HEK293 (cell line): ENCODE measurements around the gene TMEM123.
A peak's percentile ranks its signal among the peaks of the same experiment; 100 is the strongest.
"Not testable (repeated sequence)": the region's sequence is repeated elsewhere in the genome, so short reads cannot be mapped to it uniquely, and the experiment has no call there.

ENCODE experiments used
- CTCF ChIA-PET: fragments of 350-600 bp; formaldehyde crosslinking; extraction: SDS; loops from one replicate; lab custom pipeline; 2021; ENCODE audit warnings: antibody characterized with exemption; lab: Yijun Ruan, JAX
- POLR2A ChIA-PET: fragments of 300-600 bp; formaldehyde crosslinking; extraction: SDS; loops from one replicate; lab custom pipeline; 2020; ENCODE audit warnings: antibody characterized with exemption, inconsistent platforms; lab: Yijun Ruan, JAX
- H3K27ac ChIP-seq: fragments of 200-500 bp; sonication (Bioruptor generic); 2 replicates; pipeline ENCODE4 v1.5.1; 2014; ENCODE audit warnings: low read depth, low read length, control low read depth, inconsistent platforms; ENCODE audit errors: extremely low read depth
- H3K36me3 ChIP-seq, 2 experiments: fragments of 200-500 bp in 1 of 2; sonication (Bioruptor generic) in 1 of 2; 1 replicate in 1 of 2; 2 replicates in 1 of 2; pipeline ENCODE4 v1.5.1; 2014 to 2017; ENCODE audit warnings: inconsistent platforms in 2 of 2, low read length in 2 of 2; ENCODE audit not compliant: control insufficient read depth in 2 of 2, insufficient read depth in 1 of 2
- H3K4me1 ChIP-seq: fragments of 200-500 bp; sonication (Bioruptor generic); 2 replicates; pipeline ENCODE4 v1.5.1; 2014; ENCODE audit warnings: mild to moderate bottlenecking, low read length, inconsistent platforms; ENCODE audit not compliant: control insufficient read depth, insufficient read depth
- H3K4me3 ChIP-seq: 2 replicates; pipeline ENCODE4 v1.5.1; 2011; ENCODE audit warnings: low read depth, mild to moderate bottlenecking, control low read depth, low read length, moderate library complexity
- H3K9me3 ChIP-seq: fragments of 200-500 bp; sonication (Bioruptor generic); 2 replicates; pipeline ENCODE4 v1.5.1; 2014; ENCODE audit warnings: low read depth, low read length, inconsistent platforms; ENCODE audit not compliant: control insufficient read depth, insufficient read depth
- FEZF1 ChIP-seq: fragments of 450-650 bp; formaldehyde crosslinking; IDR thresholded peaks from 2 replicates; pipeline ENCODE4 v1.5.1; 2016; ENCODE audit warnings: missing biosample characterization, missing genetic modification characterization
- OSR2 ChIP-seq: fragments of 450-650 bp; formaldehyde crosslinking; IDR thresholded peaks from 2 replicates; pipeline ENCODE4 v1.5.1; 2016; ENCODE audit warnings: missing biosample characterization, missing genetic modification characterization
- PRDM1 ChIP-seq: fragments of 450-650 bp; formaldehyde crosslinking; IDR thresholded peaks from 2 replicates; pipeline ENCODE4; 2016; ENCODE audit warnings: missing biosample characterization, missing genetic modification characterization
- PRDM6 ChIP-seq: fragments of 450-650 bp; formaldehyde crosslinking; IDR thresholded peaks from 2 replicates; pipeline ENCODE4 v1.5.1; 2017; ENCODE audit warnings: missing biosample characterization, missing genetic modification characterization
- REPIN1 ChIP-seq: fragments of 450-650 bp; formaldehyde crosslinking; IDR thresholded peaks from 2 replicates; pipeline ENCODE4 v1.5.1; 2017; ENCODE audit warnings: missing biosample characterization, missing genetic modification characterization, low read depth
- SETDB1 ChIP-seq: IDR thresholded peaks from one replicate; pipeline ENCODE4 v1.6.1; 2017; ENCODE audit warnings: mild to moderate bottlenecking, low read length, moderate library complexity, mixed read lengths; ENCODE audit not compliant: insufficient read length
- TRIM28 ChIP-seq: IDR thresholded peaks from 2 replicates; pipeline ENCODE4 v1.6.1; 2011; ENCODE audit warnings: low read length, control low read depth, borderline replicate concordance
- ZBTB26 ChIP-seq: fragments of 450-650 bp; formaldehyde crosslinking; optimal IDR thresholded peaks from 2 replicates; pipeline ENCODE3; 2016; ENCODE audit warnings: missing biosample characterization, mild to moderate bottlenecking, missing genetic modification characterization
- ZFP69B ChIP-seq: fragments of 450-650 bp; formaldehyde crosslinking; IDR thresholded peaks from 2 replicates; pipeline ENCODE4 v1.5.1; 2016; ENCODE audit warnings: missing biosample characterization, missing genetic modification characterization
- ZNF114 ChIP-seq: fragments of 450-650 bp; formaldehyde crosslinking; IDR thresholded peaks from 2 replicates; pipeline ENCODE4 v1.5.0; 2017; ENCODE audit warnings: missing biosample characterization, missing genetic modification characterization
- ZNF146 ChIP-seq: fragments of 450-650 bp; formaldehyde crosslinking; IDR thresholded peaks from 2 replicates; pipeline ENCODE4 v1.5.1; 2016; ENCODE audit warnings: missing biosample characterization, missing genetic modification characterization
- ZNF175 ChIP-seq: fragments of 450-650 bp; formaldehyde crosslinking; IDR thresholded peaks from 2 replicates; pipeline ENCODE4 v1.5.1; 2016; ENCODE audit warnings: missing biosample characterization, missing genetic modification characterization
- ZNF184 ChIP-seq: fragments of 450-650 bp; IDR thresholded peaks from 2 replicates; pipeline ENCODE4 v1.5.1; 2018; ENCODE audit warnings: missing biosample characterization, mild to moderate bottlenecking, missing genetic modification characterization
- ZNF404 ChIP-seq: fragments of 450-650 bp; formaldehyde crosslinking; IDR thresholded peaks from 2 replicates; pipeline ENCODE4 v1.5.1; 2017; ENCODE audit warnings: missing biosample characterization, missing genetic modification characterization
- ZNF585B ChIP-seq: fragments of 450-650 bp; formaldehyde crosslinking; IDR thresholded peaks from 2 replicates; pipeline ENCODE4 v1.5.1; 2016; ENCODE audit warnings: missing biosample characterization, missing genetic modification characterization
- ZNF621 ChIP-seq: fragments of 450-650 bp; formaldehyde crosslinking; IDR thresholded peaks from 2 replicates; pipeline ENCODE4 v1.5.1; 2017; ENCODE audit warnings: missing biosample characterization, missing genetic modification characterization
- ZNF623 ChIP-seq: fragments of 450-650 bp; formaldehyde crosslinking; IDR thresholded peaks from 2 replicates; pipeline ENCODE4 v1.5.1; 2016; ENCODE audit warnings: missing biosample characterization, missing genetic modification characterization
- ZNF747 ChIP-seq: fragments of 450-650 bp; formaldehyde crosslinking; IDR thresholded peaks from 2 replicates; pipeline ENCODE4 v1.5.1; 2016; ENCODE audit warnings: missing biosample characterization, missing genetic modification characterization
- ZNF830 ChIP-seq: fragments of 450-650 bp; IDR thresholded peaks from 2 replicates; pipeline ENCODE4 v1.5.0; 2018; ENCODE audit warnings: missing biosample characterization, missing genetic modification characterization, low read depth, mild to moderate bottlenecking, moderate library complexity
- ZNF837 ChIP-seq: fragments of 450-650 bp; formaldehyde crosslinking; IDR thresholded peaks from 2 replicates; pipeline ENCODE4 v1.5.1; 2016; ENCODE audit warnings: missing biosample characterization, missing genetic modification characterization
- ZSCAN4 ChIP-seq: fragments of 450-650 bp; formaldehyde crosslinking; IDR thresholded peaks from 2 replicates; pipeline ENCODE4 v1.5.1; 2017; ENCODE audit warnings: missing biosample characterization, missing genetic modification characterization
- TF ChIP-seq, protein P1 (sequence below): fragments of 450-650 bp; formaldehyde crosslinking; IDR thresholded peaks from 2 replicates; pipeline ENCODE4 v1.5.1; 2017; ENCODE audit warnings: missing biosample characterization, missing genetic modification characterization
- TF ChIP-seq, protein P2 (sequence below): fragments of 450-650 bp; formaldehyde crosslinking; IDR thresholded peaks from 2 replicates; pipeline ENCODE4 v1.5.1; 2017; ENCODE audit warnings: missing biosample characterization, missing genetic modification characterization

Gene TMEM123

GRCh38 chr11:102432560-102432959 is 20.0 kb downstream of the TMEM123 start:
- CTCF ChIA-PET, H3K9me3 ChIP-seq: not testable (repeated sequence)

DNA sequence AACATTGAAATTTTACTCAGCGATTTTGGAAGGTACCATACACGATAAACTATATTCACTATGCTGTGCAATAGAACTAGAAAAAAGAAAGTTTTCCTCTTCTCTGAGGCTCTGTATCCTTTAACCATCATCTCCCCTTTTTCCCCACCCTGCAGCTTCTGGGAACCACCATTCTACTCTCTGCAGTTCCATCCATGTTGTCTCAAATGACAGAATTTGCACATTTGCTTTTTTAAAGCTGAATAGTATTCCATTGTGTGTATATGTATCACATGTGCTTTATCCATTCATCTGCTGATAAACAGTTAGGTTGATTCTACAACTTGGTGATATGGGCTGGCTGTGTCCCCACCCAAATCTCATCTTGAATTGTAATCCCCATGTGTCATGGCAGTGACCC is 21.2 kb downstream of the TMEM123 start:
- Histone ChIP-seq H3K4me3 (no peak overlapping the region), H3K9me3 (no peaks in the 10 kb centered on the region), H3K4me1 (no peaks in the 10 kb centered on the region), H3K27ac (no peak overlapping the region), H3K36me3 (peaks cover 0 to 19% of the 10 kb centered on the region in 2 experiments; a peak in 1 of 3 replicates)
- ChIA-PET POLR2A (no interaction called here), CTCF (no interaction called here)
- TF ChIP-seq ZNF404 (no peak), ZNF184 (tag by site-specific recombination) (no peak), REPIN1 (tag by site-specific recombination) (no peak), ZNF146 (tag by site-specific recombination) (peak; percentile 52; the same call in 1 of the 2 replicates)
- TF ChIP-seq, protein P1, sequence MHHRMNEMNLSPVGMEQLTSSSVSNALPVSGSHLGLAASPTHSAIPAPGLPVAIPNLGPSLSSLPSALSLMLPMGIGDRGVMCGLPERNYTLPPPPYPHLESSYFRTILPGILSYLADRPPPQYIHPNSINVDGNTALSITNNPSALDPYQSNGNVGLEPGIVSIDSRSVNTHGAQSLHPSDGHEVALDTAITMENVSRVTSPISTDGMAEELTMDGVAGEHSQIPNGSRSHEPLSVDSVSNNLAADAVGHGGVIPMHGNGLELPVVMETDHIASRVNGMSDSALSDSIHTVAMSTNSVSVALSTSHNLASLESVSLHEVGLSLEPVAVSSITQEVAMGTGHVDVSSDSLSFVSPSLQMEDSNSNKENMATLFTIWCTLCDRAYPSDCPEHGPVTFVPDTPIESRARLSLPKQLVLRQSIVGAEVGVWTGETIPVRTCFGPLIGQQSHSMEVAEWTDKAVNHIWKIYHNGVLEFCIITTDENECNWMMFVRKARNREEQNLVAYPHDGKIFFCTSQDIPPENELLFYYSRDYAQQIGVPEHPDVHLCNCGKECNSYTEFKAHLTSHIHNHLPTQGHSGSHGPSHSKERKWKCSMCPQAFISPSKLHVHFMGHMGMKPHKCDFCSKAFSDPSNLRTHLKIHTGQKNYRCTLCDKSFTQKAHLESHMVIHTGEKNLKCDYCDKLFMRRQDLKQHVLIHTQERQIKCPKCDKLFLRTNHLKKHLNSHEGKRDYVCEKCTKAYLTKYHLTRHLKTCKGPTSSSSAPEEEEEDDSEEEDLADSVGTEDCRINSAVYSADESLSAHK, result no peak

More at GRCh38 chr11:102432560-102432959, 20.0 kb downstream of the TMEM123 start:
- H3K4me1 ChIP-seq, H3K27ac ChIP-seq, POLR2A ChIA-PET, H3K4me3 ChIP-seq: not testable (repeated sequence)
- H3K36me3 ChIP-seq, result peaks cover 0 to 28% of the 10 kb centered on the region in 2 experiments; a peak in 1 of 3 replicates
- TF ChIP-seq ZNF585B (tag by site-specific recombination) (peak; percentile 94), TRIM28 (0 out of 2 replicates have a peak, but pooled peaks have one; percentile 17), SETDB1 (peak; percentile 71)

- no peak overlapping the region for H3K4me3 ChIP-seq
- peaks cover 0 to 12% of the 10 kb centered on the region in 2 experiments; a peak in 1 of 3 replicates for H3K36me3 ChIP-seq
- no peaks in the 10 kb centered on the region for H3K4me1 ChIP-seq
- CTCF ChIA-PET, result no interaction called here
- POLR2A ChIA-PET, result no interaction called here
- H3K9me3 ChIP-seq, result no peaks in the 10 kb centered on the region
- no peak overlapping the region for H3K27ac ChIP-seq
- TF ChIP-seq ZNF621 (tag by site-specific recombination) (no peak), ZNF747 (tag by site-specific recombination) (no peak), ZNF830 (tag by site-specific recombination) (no peak), OSR2 (peak; percentile 25; the same call in 1 of the 2 replicates), FEZF1 (peak; percentile 24; the same call in 1 of the 2 replicates), PRDM1 (tag by site-specific recombination) (peak; percentile 65; the same call in 1 of the 2 replicates), ZNF114 (tag by site-specific recombination) (no peak), ZBTB26 (tag by site-specific recombination) (no peak), ZNF837 (tag by site-specific recombination) (no peak), ZNF623 (tag by site-specific recombination) (no peak), ZFP69B (tag by site-specific recombination) (no peak), PRDM6 (0 out of 2 replicates have a peak, but pooled peaks have one; percentile 21), ZNF175 (no peak), ZSCAN4 (tag by site-specific recombination) (no peak)
- TF ChIP-seq, protein P2, sequence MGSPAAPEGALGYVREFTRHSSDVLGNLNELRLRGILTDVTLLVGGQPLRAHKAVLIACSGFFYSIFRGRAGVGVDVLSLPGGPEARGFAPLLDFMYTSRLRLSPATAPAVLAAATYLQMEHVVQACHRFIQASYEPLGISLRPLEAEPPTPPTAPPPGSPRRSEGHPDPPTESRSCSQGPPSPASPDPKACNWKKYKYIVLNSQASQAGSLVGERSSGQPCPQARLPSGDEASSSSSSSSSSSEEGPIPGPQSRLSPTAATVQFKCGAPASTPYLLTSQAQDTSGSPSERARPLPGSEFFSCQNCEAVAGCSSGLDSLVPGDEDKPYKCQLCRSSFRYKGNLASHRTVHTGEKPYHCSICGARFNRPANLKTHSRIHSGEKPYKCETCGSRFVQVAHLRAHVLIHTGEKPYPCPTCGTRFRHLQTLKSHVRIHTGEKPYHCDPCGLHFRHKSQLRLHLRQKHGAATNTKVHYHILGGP (tag by site-specific recombination), result no peak
Observed at GRCh38 chr11:102430158-102430836, 22.3 kb downstream of the TMEM123 start.
